AG10803 (cell line): ENCODE results near the gene LCAT.

Experiments
- DNase-seq: peaks from one replicate; pipeline ENCODE4 v3.0.0; 2010; ENCODE audit warnings: low read depth
- H3K4me3 ChIP-seq: 2 replicates; pipeline ENCODE4 v1.5.1; 2011; ENCODE audit warnings: mild to moderate bottlenecking, low read length, control low read depth
- CTCF ChIP-seq: conservative IDR thresholded peaks from 2 replicates; pipeline ENCODE4 v1.5.1; 2011; ENCODE audit warnings: mild to moderate bottlenecking, low read length, control low read depth, inconsistent platforms

LCAT gene

GRCh38 chr16:67914758-67915495 lies 29.0 kb downstream of the LCAT start:
- no peak for TF ChIP-seq CTCF
- no peak overlapping the region for H3K4me3 ChIP-seq
- no peak for DNase-seq

- peak; percentile 84 for DNase-seq
- TF ChIP-seq CTCF = 0 out of 2 replicates have a peak, but pooled peaks have one; percentile 7
These were observed 33.8 kb downstream of the LCAT start for GRCh38 chr16:67910158-67910557.

GRCh38 chr16:67909056-67909742 lies 34.7 kb downstream of the LCAT start:
- DNase-seq = no peak
- H3K4me3 ChIP-seq = no peak overlapping the region
- TF ChIP-seq CTCF = no peak

More at GRCh38 chr16:67910158-67910557, 33.8 kb downstream of the LCAT start:
- H3K4me3 ChIP-seq = no peak overlapping the region

- H3K4me3 ChIP-seq = no peak overlapping the region
- DNase-seq = no peak
- TF ChIP-seq CTCF = no peak
These were observed 36.3 kb downstream of the LCAT start for GRCh38 chr16:67907397-67908180.

- H3K4me3 ChIP-seq = no peak overlapping the region
- DNase-seq = no peak
- no peak for TF ChIP-seq CTCF
These were observed 41.1 kb downstream of the LCAT start for GRCh38 chr16:67902831-67903230.

- no peak for TF ChIP-seq CTCF
- H3K4me3 ChIP-seq = no peak overlapping the region
- no peak for DNase-seq
These were observed 42.2 kb downstream of the LCAT start for GRCh38 chr16:67901734-67902133.
